HEK293T (cell line): ENCODE measurements around the gene COX8A.
A peak's percentile ranks its signal among the peaks of the same experiment; 100 is the strongest.

Experiments used
- CTCF ChIA-PET: fragments of 350-600 bp; formaldehyde crosslinking; extraction: SDS; loops from one replicate; lab custom pipeline; 2021; ENCODE audit warnings: antibody characterized with exemption, inconsistent platforms; lab: Yijun Ruan, JAX
- POLR2A ChIA-PET: fragments of 350-600 bp; formaldehyde crosslinking; extraction: SDS; loops from one replicate; lab custom pipeline; 2020; ENCODE audit warnings: antibody characterized with exemption, inconsistent platforms; lab: Yijun Ruan, JAX
- DNase-seq: peaks from one replicate; pipeline ENCODE4 v3.0.0; 2012; ENCODE audit warnings: mixed read lengths; ENCODE audit errors: extremely low spot score
- ARNT ChIP-seq: fragments of 450-650 bp; IDR thresholded peaks from 2 replicates; pipeline ENCODE4 v1.6.1; 2017; ENCODE audit warnings: mild to moderate bottlenecking
- BHLHE40 ChIP-seq: fragments of 450-650 bp; IDR thresholded peaks from 2 replicates; pipeline ENCODE4 v1.6.1; 2016; ENCODE audit warnings: mild to moderate bottlenecking, moderate library complexity, borderline replicate concordance
- CTBP1 ChIP-seq: fragments of 450-650 bp; IDR thresholded peaks from 2 replicates; pipeline ENCODE4 v1.6.1; 2016; ENCODE audit warnings: borderline replicate concordance
- ELF4 ChIP-seq: fragments of 450-650 bp; IDR thresholded peaks from 2 replicates; pipeline ENCODE4 v1.6.1; 2017; ENCODE audit warnings: antibody characterized with exemption
- FOXA1 ChIP-seq: fragments of 450-650 bp; IDR thresholded peaks from 2 replicates; pipeline ENCODE4 v1.6.1; 2016; ENCODE audit warnings: mild to moderate bottlenecking
- FOXK2 ChIP-seq: fragments of 450-650 bp; IDR thresholded peaks from 2 replicates; pipeline ENCODE4 v1.6.1; 2016; ENCODE audit warnings: mild to moderate bottlenecking
- FOXM1 ChIP-seq: fragments of 450-650 bp; IDR thresholded peaks from 2 replicates; pipeline ENCODE4 v1.6.1; 2017; ENCODE audit warnings: mild to moderate bottlenecking, borderline replicate concordance
- HDGF ChIP-seq: fragments of 450-650 bp; IDR thresholded peaks from 2 replicates; pipeline ENCODE4 v1.6.1; 2017; ENCODE audit warnings: antibody characterized with exemption, borderline replicate concordance
- L3MBTL2 ChIP-seq: fragments of 450-650 bp; conservative IDR thresholded peaks from 2 replicates; pipeline ENCODE4 v1.6.1; 2016; ENCODE audit warnings: mild to moderate bottlenecking
- LEF1 ChIP-seq: fragments of 450-650 bp; IDR thresholded peaks from 2 replicates; pipeline ENCODE4 v1.6.1; 2017; ENCODE audit warnings: mild to moderate bottlenecking, borderline replicate concordance
- NFRKB ChIP-seq: fragments of 450-650 bp; IDR thresholded peaks from 2 replicates; pipeline ENCODE4 v1.6.1; 2016; ENCODE audit warnings: mild to moderate bottlenecking, moderate library complexity
- SP1 ChIP-seq: fragments of 450-650 bp; IDR thresholded peaks from 2 replicates; pipeline ENCODE4 v1.6.1; 2017
- SUZ12 ChIP-seq: fragments of 450-650 bp; IDR thresholded peaks from 2 replicates; pipeline ENCODE4 v1.6.1; 2016; ENCODE audit warnings: mild to moderate bottlenecking
- TARDBP ChIP-seq: fragments of 450-650 bp; IDR thresholded peaks from 2 replicates; pipeline ENCODE4 v1.6.1; 2016
- ZNF384 ChIP-seq: fragments of 450-650 bp; IDR thresholded peaks from 2 replicates; pipeline ENCODE4 v1.6.1; 2016
- TF ChIP-seq, protein P1 (sequence below): fragments of 450-650 bp; IDR thresholded peaks from 2 replicates; pipeline ENCODE4 v1.6.1; 2016

The COX8A gene

DNA sequence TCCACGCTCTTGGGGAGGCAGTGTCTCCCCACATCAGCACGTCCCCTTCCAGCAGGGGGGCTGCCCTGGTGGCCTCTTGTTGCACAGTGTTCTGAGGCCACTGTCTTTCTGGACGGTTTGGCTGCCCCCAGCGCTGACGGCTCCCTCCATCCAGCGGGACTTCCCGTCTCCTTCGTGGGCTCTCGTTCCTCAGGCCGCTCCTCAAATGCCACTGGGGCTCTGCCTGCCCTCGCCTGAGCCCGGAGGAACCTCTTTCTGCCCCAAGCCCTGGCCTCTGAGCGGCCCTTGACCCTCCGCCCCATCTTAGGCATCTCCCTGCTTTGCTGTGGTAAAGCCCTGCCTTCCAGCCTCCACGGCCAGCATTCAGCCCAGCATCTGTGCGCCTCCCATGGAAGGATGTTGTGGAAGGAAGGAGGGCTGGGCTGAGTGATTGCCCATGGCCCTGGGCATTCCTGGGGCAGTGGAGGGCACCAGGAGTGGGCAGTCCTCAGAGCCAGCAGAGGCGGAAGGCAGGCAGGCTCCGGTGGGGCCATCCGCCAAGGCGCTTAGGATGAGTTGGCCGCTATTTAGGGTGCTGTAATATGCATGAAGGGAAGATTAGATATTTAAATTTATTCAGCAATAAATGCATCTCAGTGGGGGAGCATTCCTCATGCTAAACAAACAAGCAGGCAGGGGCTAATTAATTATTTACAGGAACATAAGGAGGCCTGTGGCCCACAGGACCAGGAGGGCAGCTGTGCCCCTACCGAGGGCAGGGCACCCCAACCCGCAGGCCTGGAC, 29.6 kb downstream of the COX8A start:
- no peak for DNase-seq
- POLR2A ChIA-PET: no interaction called here
- no peak for TF ChIP-seq CTBP1
- no peak for TF ChIP-seq SP1
- no peak for TF ChIP-seq BHLHE40
- TF ChIP-seq FOXA1: no peak
- TF ChIP-seq ELF4: no peak
- TF ChIP-seq TARDBP: no peak
- TF ChIP-seq L3MBTL2: no peak
- TF ChIP-seq, protein P1, sequence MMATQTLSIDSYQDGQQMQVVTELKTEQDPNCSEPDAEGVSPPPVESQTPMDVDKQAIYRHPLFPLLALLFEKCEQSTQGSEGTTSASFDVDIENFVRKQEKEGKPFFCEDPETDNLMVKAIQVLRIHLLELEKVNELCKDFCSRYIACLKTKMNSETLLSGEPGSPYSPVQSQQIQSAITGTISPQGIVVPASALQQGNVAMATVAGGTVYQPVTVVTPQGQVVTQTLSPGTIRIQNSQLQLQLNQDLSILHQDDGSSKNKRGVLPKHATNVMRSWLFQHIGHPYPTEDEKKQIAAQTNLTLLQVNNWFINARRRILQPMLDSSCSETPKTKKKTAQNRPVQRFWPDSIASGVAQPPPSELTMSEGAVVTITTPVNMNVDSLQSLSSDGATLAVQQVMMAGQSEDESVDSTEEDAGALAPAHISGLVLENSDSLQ: no peak
- no peak for TF ChIP-seq FOXK2
- TF ChIP-seq NFRKB: no peak
- no peak for TF ChIP-seq HDGF
- CTCF ChIA-PET: no interaction called here

DNA sequence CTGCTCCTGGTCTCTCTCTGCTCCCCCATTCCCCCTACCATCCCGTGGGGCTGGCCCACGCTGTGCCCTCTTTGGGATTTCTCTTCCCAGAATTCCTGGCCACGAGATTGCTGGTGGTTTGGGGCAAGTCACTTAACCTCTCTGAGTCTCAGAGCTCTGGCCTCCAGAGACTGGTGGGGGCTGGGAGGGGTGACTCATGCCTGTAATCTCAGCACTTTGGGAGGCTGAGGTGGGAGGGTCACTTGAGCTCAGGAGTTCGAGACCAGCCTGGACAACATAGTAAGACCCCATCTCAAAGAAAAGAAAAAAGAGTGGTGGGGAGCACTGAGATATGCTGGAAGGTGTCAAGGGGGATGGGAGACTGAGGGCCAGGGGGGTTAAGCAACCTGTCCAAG, 30.2 kb downstream of the COX8A start:
- no peak for DNase-seq
- TF ChIP-seq FOXK2: no peak
- no peak for TF ChIP-seq FOXM1
- TF ChIP-seq ELF4: no peak
- no peak for TF ChIP-seq SP1
- POLR2A ChIA-PET: no interaction called here
- CTCF ChIA-PET: no interaction called here

DNA sequence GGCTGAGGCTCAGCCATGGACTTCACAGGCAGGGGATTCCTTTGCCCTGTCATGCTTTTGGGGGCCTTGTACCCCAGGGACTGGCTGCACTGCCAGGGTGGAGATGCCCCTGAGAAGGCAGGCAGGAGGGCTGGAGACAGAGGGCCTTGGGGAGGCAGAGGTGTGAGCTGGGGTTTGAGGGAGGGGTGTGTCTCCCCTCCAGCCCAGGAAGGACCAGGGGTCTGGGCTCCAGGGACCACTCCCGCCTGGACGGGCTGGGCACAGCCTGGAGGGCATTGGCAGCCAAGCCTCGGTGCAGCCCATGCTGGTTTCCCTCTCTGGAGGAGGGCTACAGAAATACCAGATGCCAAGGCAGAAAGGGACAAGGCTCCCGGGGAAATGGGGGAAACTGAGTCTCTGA, 31.3 kb downstream of the COX8A start:
- no peak for DNase-seq
- TF ChIP-seq LEF1 (no peak), FOXM1 (no peak), SP1 (no peak), HDGF (no peak), ZNF384 (no peak), ARNT (no peak), FOXA1 (no peak), TARDBP (no peak), CTBP1 (no peak)
- CTCF ChIA-PET: no interaction called here
- POLR2A ChIA-PET: no interaction called here

DNA sequence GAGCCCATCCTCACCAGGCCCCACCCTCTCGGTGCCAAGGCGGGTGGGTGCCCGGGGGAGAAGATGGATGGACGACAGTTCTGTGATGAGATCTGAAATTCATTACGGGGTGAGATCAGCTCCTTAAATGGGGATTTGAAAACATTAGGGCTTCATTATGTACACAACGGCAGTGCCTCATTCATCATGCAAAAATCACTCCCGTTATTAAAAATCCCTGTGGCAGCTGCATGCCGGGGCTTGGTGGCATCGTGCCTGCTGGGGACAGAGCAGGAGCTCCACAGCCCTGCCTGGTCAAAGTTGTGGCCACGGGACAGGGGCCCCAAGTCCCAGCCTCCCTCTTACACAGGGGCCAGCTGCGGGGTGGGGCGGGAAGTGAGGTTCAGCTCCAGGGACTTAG, 32.0 kb downstream of the COX8A start:
- TF ChIP-seq, protein P1: no peak
- TF ChIP-seq FOXA1: no peak
- no peak for TF ChIP-seq L3MBTL2
- TF ChIP-seq ARNT: no peak
- TF ChIP-seq ZNF384: no peak
- no peak for TF ChIP-seq FOXM1
- TF ChIP-seq SP1: no peak
- no peak for TF ChIP-seq SUZ12
- TF ChIP-seq ELF4: no peak
- TF ChIP-seq FOXK2: no peak
- TF ChIP-seq NFRKB: no peak
- no peak for TF ChIP-seq TARDBP
- TF ChIP-seq LEF1: no peak
- no peak for TF ChIP-seq BHLHE40
- TF ChIP-seq CTBP1: no peak
- no peak for TF ChIP-seq HDGF
- CTCF ChIA-PET: no interaction called here
- no peak for DNase-seq
- POLR2A ChIA-PET: interaction anchor here (0.9 to 1.0 kb wide), 2 partner anchors 10 to 32 kb away, joined by 3 read pairs; partner anchors contain the start of gene COX8A

DNA sequence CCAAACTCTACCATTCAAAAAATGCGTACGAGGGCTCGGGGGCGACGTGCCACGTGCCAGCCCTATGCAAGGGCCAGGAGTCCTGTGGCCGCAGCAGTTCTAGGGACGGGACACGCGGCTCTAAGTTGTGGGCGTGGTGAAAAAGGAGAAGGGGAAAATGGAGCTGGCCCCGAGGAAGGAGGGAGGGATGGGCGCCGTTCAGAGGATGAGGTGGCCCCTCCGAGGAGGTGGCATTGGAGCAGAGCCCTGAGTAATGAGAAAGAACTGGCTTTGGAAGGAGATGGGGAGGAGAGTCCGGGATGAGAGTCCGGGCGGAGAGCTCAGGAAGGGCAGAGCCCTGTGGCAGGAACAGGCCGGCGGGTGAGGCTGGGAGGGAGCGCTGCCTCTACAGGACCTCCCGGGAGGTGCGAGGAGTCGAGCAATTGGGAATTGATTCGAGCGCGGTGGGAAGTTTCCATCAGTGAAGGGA, 32.8 kb downstream of the COX8A start:
- no peak for TF ChIP-seq TARDBP
- peak; percentile 35 for TF ChIP-seq L3MBTL2
- DNase-seq: peak; percentile 46
- CTCF ChIA-PET: interaction anchor here (0.8 to 1.0 kb wide), 2 partner anchors 9 to 145 kb away, joined by 3 read pairs; no protein-coding TSS in a partner anchor
- POLR2A ChIA-PET: interaction anchor here (0.9 to 1.0 kb wide), 2 partner anchors 9 to 33 kb away, joined by 3 read pairs; partner anchors contain the start of gene COX8A

DNA sequence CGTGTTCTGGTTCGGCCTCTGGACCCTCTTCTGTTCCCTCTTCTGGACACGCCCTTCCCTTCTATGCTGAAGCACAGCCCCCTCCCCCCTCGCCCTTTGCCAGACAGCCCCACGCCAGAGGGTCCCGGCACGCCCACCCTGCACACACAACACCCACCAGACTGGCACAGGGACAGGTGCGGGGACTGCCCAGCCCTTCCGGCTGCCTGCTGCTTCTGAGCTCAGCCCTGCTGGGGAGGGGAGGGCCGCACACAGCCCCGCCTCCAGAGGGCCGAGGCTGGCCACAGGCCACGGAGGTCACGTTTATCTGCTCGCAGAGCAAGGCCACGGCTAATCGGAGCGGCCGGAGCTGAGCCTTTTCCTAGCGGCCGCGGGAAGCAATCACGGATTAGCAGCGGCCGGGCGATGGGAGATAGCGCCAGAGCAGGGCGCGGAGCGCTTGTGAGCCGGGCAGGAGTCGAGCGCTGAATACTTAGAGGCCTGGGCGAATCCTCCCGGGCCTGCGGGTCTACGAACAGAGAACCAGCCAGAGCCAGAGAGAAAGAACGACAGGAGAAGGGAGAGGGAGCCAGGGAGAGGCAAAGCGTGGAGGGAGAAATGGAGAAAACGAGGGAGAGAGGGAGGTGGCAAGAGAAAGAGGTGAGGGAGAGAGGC, 33.3 kb downstream of the COX8A start:
- peak; percentile 49 for DNase-seq
- ChIA-PET CTCF (interaction anchor here (0.6 to 1.0 kb wide), 3 partner anchors 9 to 144 kb away, joined by 3 read pairs; no protein-coding TSS in a partner anchor), POLR2A (no interaction called here)
- no peak for TF ChIP-seq ARNT
- TF ChIP-seq ELF4: no peak
- TF ChIP-seq CTBP1: no peak

DNA sequence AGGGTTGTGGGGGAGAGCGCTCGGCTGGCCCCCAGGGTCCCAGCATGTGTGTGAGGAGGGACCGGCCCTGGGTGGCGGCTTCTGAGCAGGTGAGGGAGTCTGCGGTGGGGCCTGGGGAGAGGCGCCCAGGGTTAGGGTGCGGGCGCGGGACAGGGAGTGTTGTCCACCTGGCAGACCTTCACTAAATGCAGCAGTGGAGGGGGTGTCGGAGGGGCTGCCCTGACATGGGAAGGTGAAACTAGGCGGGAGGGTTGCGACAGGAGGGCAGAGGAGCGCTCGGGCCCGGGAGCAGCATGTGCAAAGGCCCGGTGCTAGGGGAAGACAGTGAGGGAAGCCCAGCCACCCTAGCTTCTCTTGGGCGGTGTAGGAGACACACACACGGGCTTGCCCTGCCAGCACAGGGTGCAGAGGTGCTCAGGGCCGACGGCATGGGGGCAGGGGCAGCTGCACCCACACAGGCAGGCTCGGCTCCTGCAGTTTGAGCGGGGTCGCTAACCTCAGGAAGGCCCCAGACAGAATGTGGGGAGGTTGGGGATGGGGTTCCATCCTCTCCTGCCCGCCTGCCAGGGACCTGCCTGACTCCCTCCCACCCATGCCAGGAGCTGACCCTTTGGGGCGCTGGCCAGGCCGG, 34.0 kb downstream of the COX8A start:
- CTCF ChIA-PET: interaction anchor here (0.6 kb wide), 1 partner anchor 141 kb away, joined by 3 read pairs; no protein-coding TSS in a partner anchor
- no peak for DNase-seq
- TF ChIP-seq FOXA1 (no peak), TARDBP (no peak), SP1 (no peak), NFRKB (no peak), HDGF (no peak), ZNF384 (no peak), ELF4 (no peak), LEF1 (no peak), ARNT (no peak), L3MBTL2 (no peak), FOXM1 (no peak), FOXK2 (no peak), SUZ12 (no peak), BHLHE40 (no peak), CTBP1 (no peak)
- TF ChIP-seq, protein P1: no peak
- POLR2A ChIA-PET: no interaction called here
